ELF-1 (cell line): ENCODE data around the gene GLDN.

Source experiments
- DNase-seq: peaks from one replicate; pipeline ENCODE4 v3.0.0-alpha.2; 2016; ENCODE audit warnings: low read depth, low spot score

GLDN gene

GRCh38 chr15:51322621-51323296 is 18.7 kb upstream of the GLDN start:
- DNase-seq = no peak

- no peak for DNase-seq
Measured at GRCh38 chr15:51323749-51324148, 17.7 kb upstream of the GLDN start.

GRCh38 chr15:51325167-51325566 is 16.3 kb upstream of the GLDN start:
- no peak for DNase-seq

- no peak for DNase-seq
Measured at GRCh38 chr15:51327081-51327480, 14.4 kb upstream of the GLDN start.

- no peak for DNase-seq
Measured at GRCh38 chr15:51328926-51329325, 12.5 kb upstream of the GLDN start.

GRCh38 chr15:51331141-51331540 is 10.3 kb upstream of the GLDN start:
- peak; percentile 10 for DNase-seq

- no peak for DNase-seq
Measured at GRCh38 chr15:51332206-51333147, 9.0 kb upstream of the GLDN start.

- no peak for DNase-seq
Measured at GRCh38 chr15:51333571-51333970, 7.9 kb upstream of the GLDN start.

- no peak for DNase-seq
Measured at GRCh38 chr15:51334011-51334451, 7.4 kb upstream of the GLDN start.

GRCh38 chr15:51335087-51335486 is 6.4 kb upstream of the GLDN start:
- no peak for DNase-seq

GRCh38 chr15:51335538-51336410 is 5.7 kb upstream of the GLDN start:
- no peak for DNase-seq

GRCh38 chr15:51338496-51338895 is 3.0 kb upstream of the GLDN start, which contains the start of gene CYP19A1:
TSS of gene CYP19A1 (minus strand) at chr15:51338596. CDS start at chr15:51242912, 95,684 bp downstream.
- no peak for DNase-seq

- no peak for DNase-seq
Measured at GRCh38 chr15:51342227-51342999, 958 bp downstream of the GLDN start.

- DNase-seq = no peak
Measured at GRCh38 chr15:51343466-51343865, 2.0 kb downstream of the GLDN start.

- no peak for DNase-seq
Measured at GRCh38 chr15:51346136-51346535, 4.7 kb downstream of the GLDN start.

GRCh38 chr15:51348688-51349087 is 7.2 kb downstream of the GLDN start:
- DNase-seq = no peak

GRCh38 chr15:51349156-51349844 is 7.8 kb downstream of the GLDN start:
- DNase-seq = no peak

GRCh38 chr15:51350723-51351122 is 9.3 kb downstream of the GLDN start:
- DNase-seq = no peak

GRCh38 chr15:51353976-51354375 is 12.5 kb downstream of the GLDN start:
- no peak for DNase-seq

- DNase-seq = no peak
Measured at GRCh38 chr15:51355096-51355495, 13.6 kb downstream of the GLDN start.
